ENCODE measurements around the gene MC2R.

The MC2R gene

GRCh38 chr18:13915391-13915790 lies at the start of gene MC2R:
MC2R (minus strand) TSS chr18:13915536; CDS start chr18:13885518, 30,018 bp downstream.
- no peak for DNase-seq

GRCh38 chr18:13945811-13946210 lies 30.5 kb upstream of the MC2R start:
- DNase-seq: no peak

GRCh38 chr18:13943338-13943737 lies 28.0 kb upstream of the MC2R start:
- DNase-seq: no peak

- no peak for DNase-seq
Observed at GRCh38 chr18:13940326-13940725, 25.0 kb upstream of the MC2R start.

- no peak for DNase-seq
Observed at GRCh38 chr18:13934676-13935075, 19.3 kb upstream of the MC2R start.

GRCh38 chr18:13934058-13934457 lies 18.7 kb upstream of the MC2R start:
- DNase-seq: no peak

- no peak for DNase-seq
Observed at GRCh38 chr18:13932285-13933025, 17.1 kb upstream of the MC2R start.

- no peak for DNase-seq
Observed at GRCh38 chr18:13930964-13931363, 15.6 kb upstream of the MC2R start.

- DNase-seq: no peak
Observed at GRCh38 chr18:13923221-13923620, 7.9 kb upstream of the MC2R start.

- DNase-seq: no peak
Observed at GRCh38 chr18:13918898-13919297, 3.6 kb upstream of the MC2R start.

- DNase-seq: no peak
Observed at GRCh38 chr18:13917401-13917800, 2.1 kb upstream of the MC2R start.

GRCh38 chr18:13916559-13916958 lies 1.2 kb upstream of the MC2R start:
- DNase-seq: no peak

GRCh38 chr18:13915995-13916431 lies 677 bp upstream of the MC2R start:
- DNase-seq: no peak

GRCh38 chr18:13914756-13915155 lies 580 bp downstream of the MC2R start:
- no peak for DNase-seq

GRCh38 chr18:13914170-13914569 lies 1.2 kb downstream of the MC2R start:
- DNase-seq: no peak

- no peak for DNase-seq
Observed at GRCh38 chr18:13913205-13913604, 2.1 kb downstream of the MC2R start.

- DNase-seq: no peak
Observed at GRCh38 chr18:13912601-13913000, 2.7 kb downstream of the MC2R start.

GRCh38 chr18:13910986-13911385 lies 4.3 kb downstream of the MC2R start:
- no peak for DNase-seq

GRCh38 chr18:13910501-13910900 lies 4.8 kb downstream of the MC2R start:
- no peak for DNase-seq

GRCh38 chr18:13909141-13909940 lies 6.0 kb downstream of the MC2R start:
- DNase-seq: no peak

- no peak for DNase-seq
Observed at GRCh38 chr18:13900633-13901032, 14.7 kb downstream of the MC2R start.

- no peak for DNase-seq
Observed at GRCh38 chr18:13895505-13896033, 19.8 kb downstream of the MC2R start.

- DNase-seq: no peak
Observed at GRCh38 chr18:13894531-13894930, 20.8 kb downstream of the MC2R start.

- DNase-seq: no peak
Observed at GRCh38 chr18:13893418-13893760, 21.9 kb downstream of the MC2R start.
